Glomerular endothelial cell (primary cell): ENCODE data around the gene CENPO. TPM values are rescaled to one million over a fixed set of nuclear protein-coding genes. Genes with fewer than 3 reads are reported as not detected.
"Not testable (repeated sequence)": the region's sequence is repeated elsewhere in the genome, so short reads cannot be mapped to it uniquely, and the experiment has no call there.

ENCODE experiments used
- DNase-seq: peaks from one replicate; pipeline ENCODE4 v3.0.0-alpha.2; 2011; ENCODE audit warnings: low read depth, low spot score; ENCODE audit errors: extremely low read depth
- total RNA-seq: library from RNA; depleted of rRNA; stranded (reverse); fragments of >200 nt; gene quantifications from 2 replicates; pipeline ENCODE4 v1.2.3, GENCODE V29; 2015

Gene CENPO
- total RNA-seq, 1 donor from 2014 or later: 14.6 TPM

DNA sequence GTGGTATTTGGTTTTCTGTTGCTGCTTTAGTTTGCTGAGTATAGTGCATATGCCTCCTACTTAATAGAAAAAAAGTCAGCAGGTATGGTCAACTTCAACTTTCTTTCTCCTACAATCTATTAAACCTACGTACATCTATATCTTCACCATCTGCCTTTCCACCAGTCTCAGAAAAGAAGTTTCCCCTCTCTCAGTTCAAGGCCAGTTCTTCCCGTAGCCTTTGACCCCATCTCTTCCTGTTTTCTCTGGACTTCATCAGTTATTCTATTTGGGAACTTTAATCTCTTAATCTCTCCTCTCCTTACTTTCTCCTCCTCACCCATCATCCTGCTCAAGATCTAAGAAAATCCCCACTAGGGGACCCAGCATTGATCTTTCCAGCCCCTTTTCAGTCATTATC, 5.7 kb upstream of the CENPO start:
- DNase-seq: no peak

DNA sequence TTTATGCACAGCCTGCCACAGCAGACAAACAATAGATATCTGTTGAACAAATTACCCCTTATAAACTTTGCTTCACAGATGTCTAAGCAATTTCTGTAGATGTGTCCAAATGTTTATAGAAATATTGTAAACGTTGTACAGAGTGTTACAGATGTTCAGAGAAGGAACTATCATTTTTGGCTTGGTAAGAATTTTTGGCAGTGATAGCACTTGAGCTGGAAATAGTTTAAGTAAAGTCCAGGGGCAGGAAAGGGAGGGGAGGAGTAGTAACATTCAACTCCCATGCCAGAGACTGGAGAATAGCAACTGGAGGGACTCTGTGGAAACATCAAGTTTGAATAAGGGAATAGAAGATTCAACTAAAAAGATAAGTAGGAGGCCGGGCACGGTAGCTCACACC, 4.4 kb upstream of the CENPO start:
- no peak for DNase-seq

DNA sequence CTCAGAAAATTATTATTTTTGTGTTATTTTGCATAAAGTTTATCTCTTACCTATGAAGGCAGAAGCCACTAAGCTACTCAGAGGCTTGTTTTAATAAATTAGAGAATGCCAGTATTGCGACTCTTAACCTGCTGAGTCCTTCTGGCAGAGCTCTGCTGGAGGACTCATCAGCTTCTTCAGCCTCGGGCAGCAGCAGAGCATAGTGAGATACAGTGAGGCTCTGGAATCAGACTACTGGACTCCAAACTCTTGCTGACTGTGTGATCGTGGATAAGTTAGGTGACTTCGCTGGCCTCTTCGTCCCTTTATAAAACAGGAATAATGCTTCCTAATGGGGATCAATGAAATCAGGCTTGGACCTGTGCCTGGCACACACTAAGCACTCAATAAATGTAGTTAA, 1.8 kb upstream of the CENPO start:
- DNase-seq: no peak

DNA sequence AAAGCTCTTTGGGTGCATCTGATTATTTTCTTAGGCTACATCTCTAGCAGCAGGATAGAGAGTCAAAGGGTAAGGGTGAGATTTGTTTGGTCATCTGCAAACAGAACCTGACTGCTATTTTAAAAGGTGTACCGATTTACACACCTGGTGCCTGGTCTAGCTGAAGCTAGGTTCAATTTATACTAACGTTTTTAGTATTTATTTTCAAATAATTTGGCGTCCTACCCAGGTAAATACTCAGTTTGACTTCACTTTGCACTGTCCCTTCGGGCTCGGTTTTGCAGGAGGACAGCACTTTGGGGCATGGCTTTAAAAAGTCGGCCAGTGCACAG, 717 bp upstream of the CENPO start:
- DNase-seq: no peak

DNA sequence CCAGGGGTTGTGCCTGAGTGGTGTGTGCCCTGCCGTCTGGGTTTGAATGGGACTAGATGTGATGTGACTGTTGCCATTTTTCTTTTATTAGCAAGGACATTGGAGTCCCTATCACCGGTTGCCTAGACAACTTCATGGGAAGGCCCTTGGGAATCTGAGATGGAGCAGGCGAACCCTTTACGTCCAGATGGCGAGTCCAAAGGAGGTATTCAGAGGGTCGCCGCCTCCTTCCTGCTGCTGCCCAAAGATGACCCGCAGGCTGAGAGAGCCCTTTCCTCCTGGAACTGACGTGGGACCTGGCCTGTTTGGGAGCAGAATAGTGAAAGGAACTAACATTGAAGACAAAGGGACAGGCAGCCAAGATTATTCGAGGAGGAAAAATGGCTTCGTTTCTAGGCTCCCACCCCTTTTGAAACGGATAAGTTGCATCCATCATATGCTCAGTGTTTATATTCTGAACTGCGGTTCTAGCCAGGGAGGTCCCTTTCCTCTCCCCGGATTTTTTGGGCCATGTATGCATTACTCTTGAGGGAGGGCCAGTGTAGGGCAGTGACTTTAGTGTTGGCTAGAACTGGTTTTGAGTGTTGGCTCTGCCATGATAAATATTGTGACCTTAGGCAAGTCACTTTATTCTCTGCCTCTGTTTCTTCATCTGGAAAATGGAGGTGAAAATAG, 673 bp downstream of the CENPO start:
- no peak for DNase-seq

DNA sequence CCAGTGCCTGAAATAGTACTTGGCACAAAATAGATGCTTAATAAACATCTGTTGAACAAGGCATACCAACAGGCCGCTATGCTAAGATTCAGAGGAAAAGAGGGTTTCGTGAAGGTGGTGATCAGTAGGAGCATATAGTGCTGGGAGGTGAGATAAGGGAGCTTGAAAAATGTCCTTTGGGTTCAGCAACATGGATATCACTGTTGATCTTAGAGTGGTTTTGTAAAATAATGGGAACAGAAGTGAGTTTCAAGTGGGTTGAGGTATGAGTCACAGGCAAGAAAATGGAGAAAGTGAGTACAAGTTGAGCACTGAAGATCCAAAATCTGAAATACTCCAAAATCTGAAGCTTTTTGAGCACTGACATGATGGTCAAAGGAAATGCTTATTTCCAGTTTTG, 4.4 kb downstream of the CENPO start:
- no peak for DNase-seq

DNA sequence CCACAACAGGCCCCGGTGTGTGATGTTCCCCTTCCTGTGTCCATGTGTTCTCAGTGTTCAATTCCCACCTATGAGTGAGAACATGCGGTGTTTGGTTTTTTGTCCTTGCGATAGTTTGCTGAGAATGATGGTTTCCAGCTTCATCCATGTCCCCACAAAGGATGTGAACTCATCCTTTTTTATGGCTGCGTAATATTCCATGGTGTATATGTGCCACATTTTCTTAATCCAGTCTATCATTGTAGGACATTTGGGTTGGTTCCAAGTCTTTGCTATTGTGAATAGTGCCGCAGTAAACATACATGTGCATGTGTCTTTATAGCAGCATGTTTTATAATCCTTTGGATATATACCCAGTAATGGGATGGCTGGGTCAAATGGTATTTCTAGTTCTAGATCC, 7.3 kb downstream of the CENPO start:
- not testable (repeated sequence) for DNase-seq

DNA sequence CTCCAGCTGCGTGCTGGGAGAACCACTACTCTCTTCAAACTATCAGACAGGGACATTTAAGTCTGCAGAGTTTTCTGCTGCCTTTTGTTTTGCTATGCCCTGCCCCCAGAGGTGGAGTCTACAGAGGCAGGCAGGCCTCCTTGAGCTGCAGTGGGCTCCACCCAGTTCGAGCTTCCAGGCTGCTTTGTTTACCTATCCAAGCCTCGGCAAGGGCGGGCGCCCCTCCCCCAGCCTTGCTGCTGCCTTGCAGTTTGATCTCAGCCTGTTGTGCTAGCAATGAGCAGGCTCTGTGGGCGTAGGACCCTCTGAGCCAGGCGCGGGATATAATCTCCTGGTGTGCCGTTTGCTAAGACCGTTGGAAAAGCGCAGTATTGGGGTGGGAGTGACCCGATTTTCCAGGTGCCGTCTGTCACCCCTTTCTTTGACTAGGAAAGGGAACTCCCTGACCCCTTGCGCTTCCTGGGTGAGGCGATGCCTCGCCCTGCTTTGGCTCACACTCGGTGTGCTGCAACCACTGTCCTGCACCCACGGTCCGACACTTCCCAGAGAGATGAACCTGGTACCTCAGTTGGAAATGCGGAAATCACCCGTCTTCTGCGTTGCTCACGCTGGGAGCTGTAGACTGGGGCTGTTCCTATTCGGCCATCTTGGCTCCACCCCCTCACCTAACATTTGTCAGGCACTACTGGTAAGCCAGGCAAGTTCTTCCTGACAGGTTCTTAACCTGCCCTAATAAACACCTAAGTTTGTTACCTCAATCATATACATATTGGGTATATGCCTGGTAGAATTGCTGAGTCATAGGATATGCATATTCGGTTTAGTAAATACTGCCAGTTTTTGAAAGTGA, 12.8 kb downstream of the CENPO start:
- not testable (repeated sequence) for DNase-seq

DNA sequence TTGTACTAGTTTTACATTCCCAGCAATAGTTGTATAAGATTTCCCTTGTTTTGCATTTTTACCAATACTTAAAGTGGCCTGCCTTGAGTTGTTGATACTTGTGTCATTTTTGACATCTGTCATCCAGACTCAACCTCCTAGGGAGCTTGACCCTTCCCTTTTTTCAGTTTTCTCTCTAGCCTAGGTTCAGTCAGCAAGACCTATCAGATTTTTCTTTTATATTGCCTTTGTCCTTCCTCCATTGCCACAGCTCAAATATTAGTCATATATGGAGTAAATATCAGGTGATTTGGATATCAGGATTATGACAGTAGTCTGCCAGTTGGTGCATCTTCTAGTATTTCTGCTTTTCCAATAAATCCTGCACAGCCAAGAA, 13.4 kb downstream of the CENPO start:
- DNase-seq: no peak

DNA sequence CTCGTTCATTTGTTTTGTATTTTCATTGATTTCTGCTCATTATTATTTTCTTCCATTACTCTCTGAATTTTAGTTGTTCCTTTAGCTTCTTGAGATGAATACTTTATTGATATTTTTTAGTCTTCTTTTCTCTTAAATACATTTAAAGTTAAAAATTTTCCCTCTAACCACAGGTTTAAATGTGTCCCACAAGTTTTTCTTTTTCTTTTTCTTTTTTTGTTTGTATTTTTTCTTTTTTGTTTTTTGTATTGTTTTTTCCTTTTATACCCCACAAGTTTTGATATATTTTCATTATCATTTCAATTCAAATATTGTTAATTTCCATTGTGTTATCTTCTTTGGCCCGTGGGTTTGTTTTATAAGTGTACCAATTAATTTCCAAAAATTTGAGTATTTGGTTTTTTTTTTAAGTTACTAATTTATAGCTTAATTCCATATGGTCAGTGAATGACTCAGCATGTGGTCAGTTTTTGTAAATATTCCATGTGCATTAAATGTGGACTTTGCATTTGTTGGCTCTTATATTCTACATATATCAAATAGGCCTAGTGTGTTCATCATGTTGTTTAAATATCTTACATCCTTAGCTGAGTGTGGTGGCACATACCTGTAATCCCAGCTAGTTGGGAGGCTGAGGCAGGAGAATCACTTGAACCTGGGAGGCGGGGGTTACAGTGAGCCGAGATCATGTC, 16.2 kb downstream of the CENPO start:
- DNase-seq: no peak

DNA sequence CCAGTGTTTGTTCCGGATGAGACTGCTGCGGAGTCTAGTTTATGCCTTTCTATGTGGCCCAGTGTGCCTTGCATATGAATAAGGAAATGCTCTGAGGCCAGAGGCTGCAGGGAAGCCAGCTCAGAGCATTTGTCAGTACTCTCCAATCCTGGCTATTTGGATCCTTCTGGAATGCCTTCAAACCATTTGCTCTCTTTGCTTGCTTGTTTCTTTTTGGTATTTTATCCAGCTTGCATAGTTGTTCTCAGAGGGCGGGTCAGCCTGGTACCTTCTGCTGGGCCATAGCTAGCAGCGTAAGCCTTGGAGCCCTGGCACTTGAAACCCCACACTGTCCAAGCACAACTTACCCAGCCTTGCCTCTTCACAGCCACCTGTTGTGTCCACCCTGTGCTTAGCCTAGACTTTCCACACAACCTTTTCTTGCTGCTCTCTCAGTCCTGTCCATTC, 20.5 kb downstream of the CENPO start:
- no peak for DNase-seq

DNA sequence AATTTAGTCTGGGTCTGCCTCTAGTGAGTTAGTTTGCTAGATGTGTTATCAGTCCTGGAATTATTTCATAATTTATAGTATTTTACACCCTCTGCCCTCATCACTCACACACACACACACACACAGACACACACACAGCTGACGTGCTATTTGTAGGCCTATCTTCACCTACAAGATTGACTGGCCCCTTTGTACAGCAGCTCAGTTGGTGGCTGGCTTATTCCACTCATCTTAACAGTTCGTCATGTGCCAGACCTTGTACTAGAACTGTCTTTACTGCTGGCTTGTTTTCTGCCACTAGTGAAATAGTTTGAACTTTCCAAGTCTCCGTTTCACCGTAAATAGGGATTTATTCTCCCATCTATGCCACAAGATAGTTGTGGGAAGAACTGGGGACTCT, 21.3 kb downstream of the CENPO start:
- no peak for DNase-seq

DNA sequence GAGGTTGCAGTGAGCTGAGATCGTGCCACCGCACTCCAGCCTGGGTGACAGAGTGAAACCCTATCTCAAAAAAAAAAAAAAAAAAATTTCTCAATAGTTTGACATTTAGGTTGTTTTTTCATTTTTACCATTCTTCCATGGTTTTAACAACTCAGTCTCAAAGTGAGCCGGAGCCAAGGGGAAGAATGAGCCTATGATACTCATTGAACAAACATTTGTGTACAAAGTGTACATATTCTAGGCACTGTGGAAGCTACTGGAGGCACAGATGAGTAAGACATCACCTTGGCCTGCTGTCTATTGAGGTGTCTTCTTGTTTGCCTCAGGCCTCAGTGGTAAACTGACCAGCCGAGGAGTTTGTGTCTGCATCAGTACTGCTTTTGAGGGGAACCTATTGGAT, 21.9 kb downstream of the CENPO start:
- no peak for DNase-seq

DNA sequence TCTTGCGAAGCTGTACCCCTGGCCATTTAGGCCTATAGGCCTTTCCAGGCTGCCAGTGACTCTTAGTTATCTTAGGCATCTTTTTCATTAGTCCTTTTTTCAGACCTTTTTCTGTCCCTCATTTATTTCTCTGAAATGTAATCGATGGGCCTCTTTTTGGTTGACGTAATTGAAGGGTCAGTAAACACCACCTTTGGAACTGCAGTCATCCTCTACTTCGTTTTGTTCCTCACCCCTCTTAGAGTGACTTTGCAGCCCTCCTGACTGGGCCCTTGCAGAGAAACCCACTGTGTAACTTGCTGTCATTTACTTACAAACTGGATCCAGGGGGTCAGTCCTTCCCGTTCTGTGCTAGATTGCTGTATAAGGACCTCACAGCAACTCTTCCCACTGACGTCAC, 23.2 kb downstream of the CENPO start:
- no peak for DNase-seq

DNA sequence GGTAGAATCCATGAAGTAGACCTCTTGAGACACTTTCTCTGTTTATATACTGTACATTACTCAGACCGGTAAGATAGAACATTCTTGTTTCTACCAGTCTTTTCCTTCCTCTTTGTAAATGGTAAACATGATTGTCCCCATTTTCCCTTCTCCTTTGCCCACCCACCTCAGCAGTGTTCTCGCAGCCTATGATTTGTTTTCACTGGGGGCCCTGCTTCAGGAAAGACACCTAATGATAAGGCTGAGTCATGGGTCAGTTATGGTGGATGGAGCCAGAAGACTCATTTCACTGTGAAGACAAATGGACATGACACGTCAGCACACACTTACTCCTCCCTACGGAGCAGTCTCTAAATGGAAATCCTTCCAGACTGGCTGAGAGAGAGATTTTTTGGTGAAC, 23.7 kb downstream of the CENPO start:
- DNase-seq: no peak

DNA sequence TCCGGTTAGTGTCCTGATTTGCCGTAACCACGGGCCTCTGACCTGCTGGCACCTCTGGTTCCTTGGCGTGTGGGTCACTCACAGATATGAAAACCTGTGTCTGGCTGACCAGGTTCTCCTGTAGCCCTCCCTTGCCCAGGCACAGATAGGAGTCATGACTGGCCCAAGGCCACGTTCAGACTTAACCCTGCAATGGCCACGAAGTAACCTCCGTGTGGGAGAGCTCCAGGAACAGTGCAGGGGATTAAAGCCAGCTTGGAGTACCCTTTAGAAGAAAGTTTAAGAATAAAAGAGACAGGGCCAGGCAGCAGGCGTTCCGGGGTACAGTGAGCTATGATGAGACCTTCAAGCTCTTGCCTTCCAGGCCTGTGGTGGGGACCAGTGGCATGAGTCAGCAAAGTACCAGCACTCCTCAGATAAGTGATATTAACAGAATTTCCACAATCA, 25.5 kb downstream of the CENPO start:
- no peak for DNase-seq

DNA sequence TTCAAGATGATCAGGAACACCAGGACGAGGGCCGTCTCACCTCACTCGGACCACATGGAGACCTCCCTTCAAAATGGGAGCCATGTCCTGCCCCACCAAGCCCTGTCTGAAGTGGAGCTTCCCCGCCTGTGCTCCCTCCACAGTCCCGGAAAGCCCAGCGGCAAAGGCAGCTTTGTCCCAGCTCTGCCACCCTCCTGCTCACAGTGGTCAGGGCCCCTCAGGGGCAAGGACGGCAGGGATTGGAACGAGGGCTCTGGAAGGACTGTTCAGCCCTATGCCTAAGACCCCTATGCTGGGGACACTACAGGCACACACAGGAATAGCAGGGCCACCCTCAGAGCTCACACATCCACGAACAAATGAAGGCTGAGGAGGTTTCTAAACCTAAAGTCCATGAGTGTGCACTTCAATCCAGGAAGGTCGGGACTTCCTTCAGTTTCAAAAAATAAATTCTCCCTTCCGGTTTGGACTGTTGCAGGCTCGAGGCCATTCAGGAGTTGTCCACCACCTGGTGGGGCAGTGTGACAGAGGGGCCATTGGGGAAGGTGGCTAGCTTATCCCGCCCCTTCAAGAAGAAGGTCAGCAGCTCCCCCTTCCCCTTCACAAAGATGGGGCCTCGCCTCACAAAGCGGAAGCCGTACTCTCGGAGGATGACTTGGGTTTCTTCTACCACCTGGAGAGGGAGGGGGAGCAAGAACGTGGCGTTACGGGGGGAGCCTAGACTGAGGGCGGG, 26.4 kb downstream of the CENPO start:
- no peak for DNase-seq

DNA sequence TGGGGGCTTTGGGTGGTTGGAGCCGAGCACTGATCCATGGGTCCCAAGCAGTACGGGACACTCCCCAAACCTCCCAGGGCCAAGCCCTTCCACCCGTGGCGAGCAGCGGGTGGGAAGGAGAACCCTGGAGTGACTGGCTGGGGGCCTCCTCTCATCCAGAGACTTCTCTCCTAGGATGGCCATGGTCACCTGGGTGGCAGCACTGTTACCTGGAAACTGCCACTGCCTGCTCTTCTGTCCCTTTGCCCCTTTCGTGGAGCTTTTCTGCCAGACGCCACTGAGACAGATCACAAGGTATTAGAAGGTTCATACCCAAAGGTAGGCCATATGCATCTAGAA, 26.9 kb downstream of the CENPO start:
- no peak for DNase-seq

DNA sequence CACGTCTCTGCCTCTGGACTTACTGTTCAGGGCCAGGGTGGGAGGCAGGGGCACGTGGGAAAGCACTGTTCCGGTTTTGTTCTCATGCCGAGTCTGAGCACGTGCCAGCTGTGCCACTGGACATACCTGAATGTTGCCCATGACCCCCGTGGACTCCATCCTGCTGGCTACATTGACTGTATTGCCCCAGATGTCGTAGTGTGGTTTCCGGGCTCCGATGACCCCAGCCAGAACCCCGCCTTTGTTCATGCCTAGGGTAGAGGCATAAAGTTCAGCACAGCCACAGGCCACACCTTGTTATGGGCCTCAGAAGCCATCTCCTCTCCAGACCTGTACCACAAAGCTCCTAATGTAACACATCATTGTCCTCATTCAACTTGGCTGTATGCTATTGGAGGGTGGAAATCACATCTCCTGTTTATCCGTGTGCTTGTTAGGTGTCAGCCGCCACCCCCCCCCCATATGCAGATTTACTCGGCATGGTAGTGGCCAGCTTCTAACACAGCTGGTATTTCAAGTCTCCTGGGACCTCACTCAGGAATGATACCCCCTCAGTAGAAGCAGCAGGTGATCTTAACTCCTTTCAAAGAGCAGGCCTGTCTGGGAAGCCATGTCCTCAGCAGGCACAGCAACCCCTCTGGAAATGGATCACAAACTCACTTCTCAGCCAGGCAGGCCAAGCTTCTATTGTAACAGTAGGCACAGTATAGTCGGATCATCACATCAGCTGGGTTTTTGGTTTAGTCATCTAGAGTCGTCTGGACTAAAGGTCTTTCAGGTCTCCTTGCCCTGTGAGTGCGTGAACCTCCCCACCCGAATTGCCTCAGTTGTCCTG, 27.6 kb downstream of the CENPO start:
- DNase-seq: no peak

DNA sequence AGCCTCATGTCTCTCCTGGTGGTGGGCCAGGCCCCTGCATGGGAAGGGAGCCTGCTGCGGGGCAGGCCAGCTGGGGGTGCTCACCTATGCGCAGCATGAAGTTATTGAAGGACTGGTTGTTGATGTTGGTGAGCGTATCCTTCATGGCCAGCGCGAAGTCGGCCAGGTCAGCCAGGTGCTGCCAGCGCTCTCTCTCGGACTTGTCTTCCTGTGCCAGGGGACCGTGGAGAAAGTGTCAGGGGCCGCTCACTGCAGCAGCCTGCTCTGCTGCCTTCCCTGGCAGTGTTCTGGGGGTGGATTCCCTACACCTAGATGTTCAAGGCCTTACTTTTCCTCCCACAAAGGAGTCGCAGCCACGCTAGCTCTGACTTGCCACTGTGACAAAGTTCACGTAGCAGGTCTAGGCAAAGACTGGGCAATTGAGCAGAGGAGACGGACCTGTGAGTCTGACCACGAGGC, 28.2 kb downstream of the CENPO start:
- no peak for DNase-seq
